Measurements from ENCODE around the gene HOXB5.

Gene HOXB5

DNA sequence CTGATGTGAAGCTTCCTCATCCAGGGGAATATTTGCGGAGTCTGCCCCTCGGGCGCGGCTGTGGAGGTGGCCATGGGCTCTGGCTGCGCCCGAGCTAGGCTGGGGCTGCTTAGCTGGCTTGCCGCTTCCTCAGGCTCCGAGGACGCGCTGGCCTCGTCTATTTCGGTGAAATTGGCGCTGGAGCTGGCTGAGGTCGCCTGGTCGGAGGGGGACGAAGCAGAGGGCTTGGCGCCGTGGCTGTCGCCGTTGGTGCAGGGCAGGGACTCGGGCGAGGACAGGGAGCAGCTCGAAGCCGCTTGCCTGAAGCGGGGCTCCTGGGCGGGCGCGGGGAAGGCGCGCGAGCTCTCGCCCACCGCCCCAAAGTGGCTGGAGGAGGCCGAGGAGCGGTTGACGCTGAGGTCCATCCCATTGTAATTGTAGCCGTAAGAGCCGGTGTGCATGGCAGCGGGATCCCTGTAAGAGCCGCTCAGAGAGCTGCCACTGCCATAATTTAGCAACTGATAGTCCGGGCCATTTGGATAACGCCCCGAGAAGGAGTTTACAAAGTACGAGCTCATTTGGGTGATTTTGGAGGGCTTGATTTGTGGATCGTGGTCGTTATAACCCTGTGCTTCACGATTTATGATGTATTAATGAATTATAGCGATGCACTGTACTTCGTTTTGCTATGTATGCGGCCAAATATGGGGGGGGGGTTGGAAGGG is at the start of gene HOXB5:
Gene HOXB5 (minus strand): TSS at position 654 of the 704 bp plus-strand sequence. CDS start 97 bp downstream, at position 557.
- no peak for DNase-seq (ENCODE audit: low read depth)

DNA sequence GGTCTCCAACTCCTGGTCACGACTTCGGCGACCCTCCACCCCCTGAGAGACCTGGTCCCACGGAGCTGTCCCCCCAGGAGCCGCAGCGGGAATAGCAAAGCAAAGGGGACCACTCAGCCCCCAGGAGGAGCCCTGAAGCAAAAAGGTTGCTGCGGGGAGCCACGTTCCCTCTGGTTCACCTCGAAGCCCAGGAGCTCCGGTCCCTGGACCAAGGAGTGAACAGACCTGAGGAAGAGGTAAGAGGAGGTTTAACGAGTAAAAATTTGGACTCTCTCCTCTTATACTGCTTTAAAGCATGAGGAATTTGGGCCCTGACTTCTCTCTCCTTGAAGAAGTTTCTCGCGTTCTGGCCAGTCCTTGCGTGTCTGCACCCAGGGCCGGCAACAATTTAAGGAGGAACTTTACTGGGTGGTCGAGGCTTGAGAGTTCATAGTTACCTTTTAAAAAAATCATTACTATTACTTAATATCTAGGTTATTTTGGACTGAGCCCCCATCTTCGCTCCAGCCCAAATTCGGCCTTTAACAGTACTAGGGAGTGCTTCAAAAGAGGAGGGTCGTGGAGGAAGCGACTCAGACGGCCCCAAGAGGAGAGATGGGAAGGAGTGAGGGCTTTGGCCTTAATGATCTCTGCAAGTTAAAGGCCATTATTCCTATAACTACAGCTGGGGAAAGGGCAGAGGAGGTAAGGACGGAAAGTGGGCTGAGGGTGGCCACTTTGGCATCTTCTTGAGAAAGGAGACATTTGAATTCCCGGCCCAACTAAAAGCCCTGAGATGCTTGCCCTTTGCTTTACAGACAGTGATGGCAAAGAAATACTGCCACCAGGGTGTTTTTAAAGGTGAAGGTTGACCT is 49.5 kb upstream of the HOXB5 start:
- DNase-seq (ENCODE audit: low read depth), result no peak

- no peak for DNase-seq (ENCODE audit: low read depth)
Measured at GRCh38 chr17:48642059-48642842, 48.7 kb upstream of the HOXB5 start.

- DNase-seq (ENCODE audit: low read depth), result no peak
Measured at GRCh38 chr17:48641541-48642058, 48.0 kb upstream of the HOXB5 start.

GRCh38 chr17:48640858-48641180 is 47.2 kb upstream of the HOXB5 start:
- no peak for DNase-seq (ENCODE audit: low read depth)

DNA sequence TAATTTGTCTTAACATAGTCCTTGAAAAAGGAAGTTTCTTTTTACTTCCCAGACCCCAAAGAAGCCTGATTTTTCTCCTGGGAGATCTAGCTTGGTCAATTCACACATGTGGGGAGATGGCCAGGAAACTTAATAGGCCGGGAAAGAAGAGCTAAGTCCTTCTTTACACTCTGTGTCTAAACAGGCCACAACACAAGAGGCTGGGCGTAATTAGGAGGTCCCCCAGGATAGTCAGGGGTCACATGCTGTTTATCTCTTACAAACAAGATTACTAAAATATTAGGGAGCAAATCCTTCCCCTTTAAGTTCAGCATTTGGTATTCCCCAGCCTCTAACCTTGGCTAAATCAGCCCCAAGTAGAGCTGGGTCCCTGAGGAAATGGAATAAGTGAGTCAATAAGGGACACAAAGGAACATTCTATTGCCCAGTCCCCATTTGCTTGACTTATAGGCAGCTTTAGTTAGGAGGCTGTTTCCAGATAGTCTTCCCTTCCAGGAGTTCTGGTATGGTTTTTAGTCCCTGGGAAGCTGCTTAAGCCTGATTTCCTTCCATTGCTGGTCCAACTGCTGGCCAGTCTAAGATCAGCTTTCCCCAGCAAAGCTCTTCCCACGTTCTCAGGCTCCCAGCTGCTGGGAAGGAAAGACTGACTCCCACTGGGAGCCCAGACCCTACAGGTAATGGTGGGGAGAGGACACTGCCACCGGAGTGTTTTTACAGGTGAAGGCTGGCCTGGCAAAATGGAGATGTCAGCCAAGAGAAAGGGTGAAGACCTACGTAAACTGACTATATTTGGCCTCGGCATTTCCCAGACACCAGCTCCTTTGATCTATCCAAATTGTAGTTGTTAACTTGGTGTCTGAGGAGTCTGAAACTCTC is 46.6 kb upstream of the HOXB5 start:
- DNase-seq (ENCODE audit: low read depth), result no peak

DNA sequence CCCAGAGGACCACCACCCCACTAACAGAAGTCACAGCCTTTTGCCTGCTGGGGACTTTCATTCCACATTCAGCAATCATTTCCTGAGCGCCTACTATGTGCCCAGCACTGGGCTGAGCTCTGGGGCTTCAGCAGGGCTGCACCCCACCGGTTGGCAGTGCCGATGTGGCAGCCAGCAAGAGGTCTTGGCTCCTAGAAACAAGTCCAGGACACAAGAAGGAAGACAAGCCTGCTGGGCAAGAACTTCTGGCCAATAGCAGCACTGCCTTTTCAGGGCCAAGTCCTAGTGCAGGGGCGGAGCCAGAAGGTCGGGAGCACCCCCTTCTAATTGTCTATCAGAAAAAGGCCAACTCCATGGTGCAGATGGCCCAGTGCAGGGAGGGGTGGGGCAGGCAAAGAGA is 45.6 kb upstream of the HOXB5 start:
- DNase-seq (ENCODE audit: low read depth), result no peak

GRCh38 chr17:48637323-48638260 is 44.0 kb upstream of the HOXB5 start:
- no peak for DNase-seq (ENCODE audit: low read depth)

- DNase-seq (ENCODE audit: low read depth), result peak; percentile 48
Measured at GRCh38 chr17:48636177-48637018, 42.8 kb upstream of the HOXB5 start.

DNA sequence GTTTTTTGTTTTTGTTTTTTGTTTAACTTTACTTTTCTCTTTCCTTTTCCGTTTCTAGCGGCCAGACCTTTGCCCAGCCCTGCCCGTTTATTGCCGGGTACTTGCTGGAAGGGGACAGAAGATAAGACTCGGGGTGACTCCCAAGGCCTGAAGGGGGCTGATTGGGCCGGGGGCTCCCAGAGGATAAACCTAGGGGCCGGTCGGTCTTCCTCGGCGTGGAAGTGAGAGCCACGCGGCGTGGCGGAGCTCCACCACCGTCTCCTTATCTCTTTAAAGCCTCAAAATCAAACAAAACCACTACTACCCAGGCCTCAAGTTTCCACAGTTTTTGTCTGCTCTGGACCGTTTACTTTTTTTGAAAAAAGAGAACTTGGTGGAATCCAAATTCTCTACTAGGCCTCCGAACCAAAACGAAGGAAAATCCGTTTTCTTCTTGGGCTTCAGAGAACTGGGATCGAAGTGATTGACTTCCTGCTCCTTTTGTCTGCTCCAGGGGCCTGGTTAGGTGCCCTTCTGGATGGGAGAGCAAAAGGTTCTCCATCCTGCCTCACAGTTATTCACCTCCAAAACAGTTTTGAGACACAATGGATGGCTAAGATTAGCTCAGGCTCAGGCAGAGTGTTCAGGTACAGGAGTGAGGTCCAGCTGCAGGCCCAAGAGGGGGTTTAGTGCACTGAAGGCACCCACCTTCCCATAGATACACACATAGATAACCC is 41.1 kb upstream of the HOXB5 start:
- DNase-seq (ENCODE audit: low read depth), result no peak

DNA sequence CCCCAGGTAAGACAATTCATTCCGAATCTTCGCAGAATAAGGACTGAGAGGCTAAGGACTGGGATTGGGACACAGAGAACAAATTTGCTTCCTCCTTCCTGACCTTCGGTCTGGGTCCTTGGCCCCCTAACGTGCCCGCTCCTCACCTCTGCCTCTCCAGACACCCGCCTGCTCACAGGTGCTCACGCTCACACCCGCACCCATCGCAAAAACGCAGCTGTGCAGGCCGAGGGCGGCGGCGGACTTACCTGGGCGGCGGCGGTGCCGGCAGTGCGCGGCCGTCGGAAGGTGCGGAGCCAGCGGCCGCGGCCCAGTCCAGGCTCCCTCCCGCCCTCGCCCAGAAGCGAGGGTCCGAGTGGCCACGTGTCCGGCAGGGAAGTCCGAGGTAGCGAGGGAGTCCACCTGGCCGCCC is 39.7 kb upstream of the HOXB5 start:
- DNase-seq (ENCODE audit: low read depth), result no peak

DNA sequence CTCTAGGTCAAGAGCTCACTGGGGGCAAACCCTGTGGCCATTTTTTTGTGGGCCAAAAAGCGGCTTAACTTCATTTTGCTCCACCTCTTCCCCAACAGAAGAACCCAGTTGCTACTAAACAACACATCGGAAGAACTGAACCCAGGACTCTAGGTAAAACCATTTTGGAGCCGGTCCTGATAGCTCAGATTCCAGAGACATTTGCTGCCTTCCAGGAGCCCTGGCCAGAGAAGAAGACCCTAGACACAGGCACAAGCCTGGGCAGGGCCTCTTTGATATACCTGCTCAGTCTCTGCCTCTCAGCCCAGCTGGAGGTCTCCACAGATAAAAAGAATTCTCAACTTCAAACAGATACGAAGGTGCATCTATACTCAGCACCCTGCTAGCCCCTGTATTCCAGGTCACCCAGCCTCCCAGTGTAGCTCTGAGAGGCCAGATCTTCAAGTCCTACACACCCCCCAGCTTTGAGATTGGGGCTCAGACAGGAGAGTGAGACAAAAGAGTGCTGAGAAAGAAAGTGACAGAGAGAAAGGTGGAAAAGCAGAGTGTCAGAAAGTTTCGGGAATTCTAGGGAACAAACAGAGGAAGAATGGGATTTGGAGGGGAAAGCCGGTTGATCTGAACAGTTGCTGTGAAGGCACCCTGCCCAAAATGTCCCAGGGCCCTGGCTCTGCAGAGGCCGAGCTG is 39.1 kb upstream of the HOXB5 start:
- no peak for DNase-seq (ENCODE audit: low read depth)

GRCh38 chr17:48631693-48632578 is 38.4 kb upstream of the HOXB5 start:
- no peak for DNase-seq (ENCODE audit: low read depth)

- no peak for DNase-seq (ENCODE audit: low read depth)
Measured at GRCh38 chr17:48630925-48631692, 37.5 kb upstream of the HOXB5 start.

DNA sequence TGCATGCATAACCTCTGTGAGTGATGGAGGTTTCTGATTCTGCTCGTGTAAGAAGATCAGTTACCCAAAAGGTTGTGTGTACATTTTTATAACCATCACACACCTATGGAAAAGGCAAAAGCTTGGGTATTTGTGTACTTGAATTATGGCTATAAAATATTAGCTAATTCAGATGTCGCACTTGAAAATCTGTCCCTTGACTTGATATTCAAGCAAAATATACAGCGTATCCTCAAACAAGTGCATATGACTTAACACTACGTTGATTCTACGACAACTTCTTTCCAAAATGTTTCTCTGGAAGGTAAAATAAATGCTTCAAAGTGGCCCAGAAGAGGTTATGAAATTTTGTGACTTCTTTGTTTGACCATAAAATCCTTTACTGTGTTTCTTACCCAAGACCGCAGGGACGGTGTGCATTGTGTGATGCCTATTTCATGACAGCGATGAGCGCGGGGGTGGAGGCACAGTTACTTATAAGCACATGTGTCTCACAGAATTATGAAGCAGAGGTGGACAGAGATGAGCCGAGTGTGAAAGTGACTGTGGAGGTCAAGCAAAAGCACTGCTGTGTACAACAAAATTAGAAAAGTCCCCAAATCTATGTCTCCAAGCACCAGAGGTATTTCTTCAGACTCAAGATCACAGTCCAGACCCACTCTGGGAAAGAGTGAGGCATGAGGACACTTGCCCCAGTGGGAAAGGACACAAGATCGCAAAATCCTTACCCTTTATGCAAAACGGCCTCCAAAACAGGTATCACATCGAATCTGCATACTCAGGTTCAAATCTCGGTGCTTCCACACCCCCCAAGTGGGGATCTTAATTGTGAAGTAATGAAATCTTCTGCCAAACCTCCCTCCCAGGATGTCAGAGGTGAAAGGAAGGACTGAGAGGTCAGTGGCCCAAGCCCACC is 36.7 kb upstream of the HOXB5 start:
- DNase-seq (ENCODE audit: low read depth), result no peak

Measured in activated T-helper 1 cell treated with Interleukin-2 at 50 U/mL for 16 hours (primary cell).